SH-SY5Y (cell line): Measurements from ENCODE around the gene IL1RAP.

Source experiments
- GATA2 ChIP-seq: IDR thresholded peaks from 2 replicates; pipeline ENCODE4 v1.6.1; 2011; ENCODE audit warnings: mild to moderate bottlenecking, low read depth, low read length
- GATA3 ChIP-seq: IDR thresholded peaks from 2 replicates; pipeline ENCODE4 v1.6.1; 2011; ENCODE audit warnings: low read depth, mild to moderate bottlenecking, low read length, moderate library complexity

- TF ChIP-seq GATA2 (no peak), GATA3 (no peak)
Observed at GRCh38 chr3:190512666-190513065, 1.2 kb upstream of the IL1RAP start.
